GM11168 (cell line): ENCODE results near the gene PXN.
"Not testable (repeated sequence)": the region's sequence is repeated elsewhere in the genome, so short reads cannot be mapped to it uniquely, and the experiment has no call there.

Experiments
- in situ Hi-C: fragments of 300-500 bp; cut with MboI; formaldehyde crosslinking; loops from one replicate; pipeline ENCODE4 v1.12.0; 2022; ENCODE audit warnings: low sequenced_read_pairs; ENCODE audit not compliant: unreplicated experiment

The PXN gene

DNA sequence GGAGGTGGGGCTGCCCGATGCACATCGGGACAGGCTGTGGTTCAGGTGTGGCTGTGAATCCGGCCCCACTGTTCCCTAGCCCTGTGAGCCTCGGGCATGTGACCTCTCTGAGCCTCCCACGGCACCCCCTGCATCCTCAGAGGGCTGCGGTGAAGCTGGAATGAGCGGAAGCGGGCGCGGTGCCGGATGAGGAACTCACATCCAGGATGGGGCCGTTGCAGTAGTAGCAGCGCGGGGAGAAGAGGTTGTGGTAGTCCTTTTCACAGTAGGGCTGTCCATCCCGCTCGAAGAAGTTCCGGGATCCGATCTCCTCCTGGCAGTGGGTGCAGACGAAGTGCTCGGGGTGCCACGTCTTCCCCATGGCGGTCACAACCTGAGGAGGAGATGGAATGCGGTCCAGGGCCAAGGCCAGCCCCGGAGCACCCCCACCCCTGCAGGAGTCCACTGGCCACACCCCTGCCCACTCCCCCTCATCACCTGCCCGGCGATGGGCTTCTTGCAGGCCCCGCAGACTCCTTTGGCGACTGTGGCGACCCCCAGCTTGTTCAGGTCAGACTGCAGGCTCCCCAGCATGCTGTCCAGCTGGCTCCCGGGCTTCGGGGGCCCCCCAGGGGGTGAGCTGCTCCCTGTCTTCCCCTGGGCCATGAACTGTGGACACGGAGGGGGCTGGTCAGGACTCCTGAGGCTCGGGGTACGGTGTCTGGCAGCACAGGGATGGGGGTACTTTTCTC, 50.7 kb downstream of the PXN start:
- in situ Hi-C loops = no loop called here

DNA sequence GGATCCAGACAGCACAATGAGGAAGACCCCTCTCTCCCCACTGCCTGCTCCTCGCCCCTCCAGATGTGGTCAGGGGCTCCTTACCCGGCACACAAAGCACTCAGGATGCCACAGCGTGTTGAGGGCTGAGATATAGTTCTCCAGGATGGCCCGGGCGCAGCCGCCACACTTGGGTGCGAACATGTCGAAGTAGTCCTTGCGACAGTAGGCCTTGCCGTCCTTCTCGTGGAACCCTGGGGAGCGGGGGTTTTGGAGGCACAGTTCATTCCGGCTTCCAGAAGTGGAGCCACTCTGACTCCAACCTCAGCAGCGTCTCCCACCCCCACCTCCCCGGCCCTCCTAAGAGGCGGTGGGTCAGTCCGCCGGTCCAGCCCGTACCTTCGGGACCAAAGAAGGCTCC, 51.8 kb downstream of the PXN start:
- in situ Hi-C loops = no loop called here

DNA sequence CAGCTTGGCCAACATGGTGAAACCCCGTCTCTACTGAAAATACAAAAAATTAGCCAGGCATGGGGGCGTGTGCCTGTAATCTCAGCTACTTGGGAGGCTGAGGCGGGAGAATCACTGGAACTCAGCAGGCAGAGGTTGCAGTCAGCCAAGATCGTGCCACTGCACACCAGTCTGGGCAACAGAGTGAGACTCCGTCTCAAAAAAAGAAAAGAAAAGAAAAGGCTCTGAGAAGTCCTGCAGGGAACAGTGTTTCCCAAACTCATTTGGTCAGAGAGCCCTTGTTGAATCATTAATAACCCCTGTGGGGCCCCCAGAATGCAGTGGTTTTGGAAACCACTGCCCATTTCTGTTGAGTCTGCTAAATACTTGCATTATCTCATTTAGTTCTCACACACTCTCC, 52.3 kb downstream of the PXN start:
- in situ Hi-C loops = not testable (repeated sequence)

DNA sequence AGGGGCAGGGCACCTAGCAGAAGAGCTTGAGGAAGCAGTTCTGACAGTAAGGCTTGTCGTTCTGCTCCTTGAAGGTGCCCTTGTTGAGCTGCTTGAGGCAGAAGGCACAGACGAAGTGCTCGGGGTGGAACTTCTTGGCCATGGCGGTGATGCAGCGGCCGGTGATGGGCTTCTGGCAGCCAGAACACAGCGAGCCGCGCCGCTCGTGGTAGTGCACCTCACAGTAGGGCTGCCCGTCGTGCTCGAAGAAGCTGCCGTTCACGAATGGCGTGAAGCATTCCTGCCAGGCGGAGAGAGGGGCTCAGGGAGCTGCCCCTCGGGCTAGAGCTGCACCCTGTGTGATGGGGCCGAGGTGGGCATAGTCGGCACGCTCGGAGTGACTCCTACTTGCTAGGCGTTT, 53.2 kb downstream of the PXN start:
- in situ Hi-C loops = no loop called here

DNA sequence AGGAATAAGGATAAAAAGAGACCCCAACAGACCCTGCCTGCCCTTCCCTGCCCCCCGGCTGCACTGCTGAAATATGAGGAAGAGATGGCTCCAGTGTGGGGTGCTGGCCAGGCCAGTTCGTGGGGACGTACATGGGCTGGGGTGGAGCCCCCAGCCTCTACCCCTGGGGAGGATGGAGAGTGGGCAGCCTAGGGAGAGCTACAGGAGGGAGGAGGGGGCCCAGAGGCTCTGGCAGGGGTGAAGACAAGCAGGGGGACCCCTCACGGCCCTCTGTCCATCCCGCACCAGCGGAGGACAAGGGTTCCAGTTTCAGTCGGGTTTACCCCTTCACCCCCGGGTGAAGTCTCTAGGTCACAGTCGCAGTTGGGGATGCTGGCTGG, 53.6 kb downstream of the PXN start:
- in situ Hi-C loops = no loop called here

DNA sequence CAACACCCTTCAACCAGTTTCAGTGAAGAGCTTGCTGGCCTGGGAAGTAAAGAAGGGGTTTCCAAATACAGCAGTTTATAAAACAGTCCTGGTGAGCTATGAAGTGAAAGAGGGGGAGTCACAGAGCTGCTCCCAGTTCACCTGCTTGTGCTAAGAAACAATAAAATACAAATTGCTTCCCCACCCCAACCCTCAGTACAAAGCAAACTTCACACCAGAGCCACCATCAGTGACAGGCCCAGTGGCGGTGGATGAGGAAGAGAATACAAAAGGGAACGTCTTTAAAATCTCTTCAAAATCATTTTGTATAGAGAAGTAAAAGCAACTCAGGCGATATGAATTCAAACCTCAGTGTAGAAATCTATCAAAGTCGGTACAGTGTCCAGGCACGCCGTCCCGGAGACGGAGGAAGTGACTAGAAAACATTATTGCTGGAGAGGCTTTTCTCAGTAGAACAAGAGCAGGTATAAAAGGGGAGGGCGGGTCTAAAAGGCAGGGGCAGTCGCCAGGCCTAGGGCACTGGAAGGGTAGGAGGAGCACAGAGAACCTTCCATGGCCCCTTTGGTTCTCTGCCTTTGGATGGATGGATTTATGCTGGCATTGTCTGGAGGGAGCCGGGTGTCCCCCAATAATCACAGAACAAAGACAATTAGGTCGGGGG, 54.2 kb downstream of the PXN start:
- in situ Hi-C loops = no loop called here

DNA sequence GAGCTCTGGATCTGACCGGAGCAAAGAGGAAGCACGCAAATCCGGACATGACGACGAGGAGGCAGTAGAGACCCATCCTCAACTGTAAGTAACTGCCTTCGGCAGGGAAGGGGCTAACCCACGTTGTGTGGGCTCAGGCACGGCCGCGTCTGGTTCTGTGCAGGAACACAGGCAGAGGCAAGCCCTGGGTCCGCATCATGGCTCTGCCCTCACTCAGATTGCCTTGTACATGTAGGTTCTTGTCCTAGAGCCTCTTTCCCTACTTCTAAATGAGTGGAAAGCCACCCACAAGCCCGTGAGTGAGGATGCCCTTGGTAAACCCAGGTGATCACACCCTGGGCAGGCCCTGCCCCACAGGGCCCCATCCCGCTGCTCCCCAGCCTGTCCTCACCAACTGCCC, 55.7 kb downstream of the PXN start:
- in situ Hi-C loops = no loop called here

DNA sequence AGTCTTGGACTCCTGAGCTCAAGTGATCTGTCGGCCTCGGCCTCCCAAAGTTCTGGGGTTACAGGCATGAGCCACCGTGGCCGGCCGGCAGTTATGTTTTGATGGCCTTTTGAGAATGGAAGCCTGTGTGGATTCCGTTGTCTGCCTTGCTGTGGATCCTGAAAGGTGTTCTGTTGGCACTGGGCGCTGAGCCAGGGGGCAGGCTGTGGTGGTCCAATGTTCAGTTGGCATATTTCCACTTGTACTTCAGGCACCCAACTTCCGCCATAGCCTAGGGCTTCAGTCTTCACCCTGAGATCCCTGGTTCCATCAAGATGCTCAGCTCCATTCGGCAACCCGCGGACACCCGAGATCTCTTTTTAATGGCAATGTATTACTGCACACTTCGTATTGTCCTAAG, 58.3 kb downstream of the PXN start:
- in situ Hi-C loops = no loop called here

DNA sequence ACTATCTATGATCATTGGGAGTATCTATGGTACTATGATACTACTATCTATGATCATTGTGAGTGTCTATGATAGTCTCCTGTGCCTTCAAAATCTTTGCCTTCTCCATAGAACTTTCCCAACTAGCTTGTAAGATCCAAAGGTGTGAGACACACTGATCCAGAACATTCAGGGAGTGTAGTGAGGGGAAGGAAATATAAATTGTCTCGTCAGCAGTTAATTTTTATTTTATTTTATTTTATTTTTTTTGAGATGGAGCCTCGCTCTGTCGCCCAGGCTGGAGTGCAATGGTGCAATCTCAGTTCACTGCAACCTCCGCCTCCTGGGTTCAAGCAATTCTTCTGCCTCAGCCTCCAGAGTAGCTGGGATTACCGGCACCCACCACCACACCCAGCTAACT, 58.7 kb downstream of the PXN start:
- in situ Hi-C loops = not testable (repeated sequence)

DNA sequence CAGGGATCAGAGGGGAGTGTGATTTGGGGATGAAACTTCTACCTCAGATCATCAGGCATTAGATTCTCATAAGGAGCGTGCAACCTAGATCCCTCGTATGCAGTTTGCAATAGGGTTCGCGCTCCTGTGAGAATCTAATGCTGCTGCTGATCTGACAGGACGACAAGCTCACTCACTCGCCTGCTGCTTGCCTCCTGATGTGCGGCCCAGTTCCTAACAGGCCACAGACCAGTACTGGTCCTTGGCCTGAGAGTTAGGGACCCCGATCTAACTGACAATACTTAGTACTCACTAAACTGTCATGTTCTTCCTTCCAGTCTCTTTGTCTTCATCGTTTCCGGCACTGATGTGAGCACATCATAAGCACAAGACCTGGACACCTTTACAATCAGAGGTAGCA, 59.3 kb downstream of the PXN start:
- in situ Hi-C loops = no loop called here

DNA sequence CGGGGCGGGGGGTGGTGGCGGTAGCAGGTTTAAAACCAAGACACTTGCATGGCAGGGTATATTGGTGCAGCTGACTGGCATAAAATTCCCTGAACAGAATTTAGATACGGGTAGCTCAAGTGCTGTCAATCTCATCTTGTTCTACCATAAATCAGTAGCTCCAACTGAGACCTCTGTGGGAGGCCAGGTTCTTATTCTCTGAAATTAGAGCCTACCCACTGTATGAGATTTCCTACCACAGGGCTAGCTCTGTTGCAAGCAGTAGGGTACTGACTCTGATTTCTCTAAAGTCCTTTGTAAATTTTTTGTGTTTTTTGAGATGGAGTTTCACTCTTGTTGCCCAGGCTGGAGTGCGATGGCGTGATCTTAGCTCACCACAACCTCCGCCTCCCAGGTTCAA, 61.4 kb downstream of the PXN start:
- in situ Hi-C loops = no loop called here

DNA sequence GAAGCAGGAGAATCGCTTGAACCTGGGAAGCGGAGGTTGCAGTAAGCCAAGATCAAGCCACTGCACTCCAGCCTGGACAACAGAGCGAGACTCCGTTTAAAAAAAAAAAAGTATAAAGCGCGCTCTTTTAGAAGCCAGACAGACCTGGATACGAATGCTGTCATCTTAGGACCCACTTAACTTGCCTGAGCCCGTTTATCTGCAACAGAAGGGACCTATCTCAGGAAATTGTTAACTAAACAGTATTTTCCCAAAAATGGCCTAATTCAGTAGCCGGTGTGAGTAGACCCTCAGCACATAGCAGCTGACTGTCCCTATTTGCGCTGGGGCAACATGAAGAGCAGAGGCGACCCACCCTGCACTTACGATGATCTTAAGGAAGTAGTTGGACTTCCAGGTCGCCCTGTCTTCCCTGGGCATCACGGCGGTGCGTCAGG, 65.1 kb downstream of the PXN start:
- in situ Hi-C loops = no loop called here

DNA sequence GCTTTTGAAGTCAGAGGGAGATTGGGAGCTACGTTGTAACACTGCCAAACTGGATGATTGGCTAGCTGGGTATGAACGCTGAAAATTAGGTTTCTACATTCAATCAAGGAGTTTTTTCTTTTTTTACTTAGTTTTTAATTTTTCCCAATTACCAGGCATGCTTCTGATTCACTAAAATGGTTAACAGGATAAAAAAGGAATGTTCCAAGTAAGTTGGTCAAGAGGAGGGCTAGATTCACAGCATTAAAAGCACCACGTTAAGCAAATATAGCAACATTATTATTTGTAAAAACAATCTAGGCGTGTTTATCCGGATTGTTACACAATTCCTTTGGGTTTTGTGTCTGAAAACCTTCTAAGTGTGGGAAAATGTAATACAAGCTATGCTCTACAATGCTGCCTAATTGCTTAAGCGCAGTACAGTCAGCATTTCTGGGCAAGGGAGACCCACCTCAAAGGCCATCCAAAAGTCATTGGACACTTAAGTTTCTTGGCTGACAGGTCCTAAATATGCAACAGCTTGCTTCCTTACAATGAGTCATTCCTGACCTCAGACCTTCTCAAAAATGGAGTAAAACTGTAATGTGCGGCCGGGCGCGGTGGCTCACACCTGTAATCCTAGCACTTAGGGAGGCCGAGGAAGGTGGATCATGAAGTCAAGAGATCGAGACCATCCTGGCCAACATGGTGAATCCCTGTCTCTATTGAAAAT, 65.8 kb downstream of the PXN start:
- in situ Hi-C loops = no loop called here

DNA sequence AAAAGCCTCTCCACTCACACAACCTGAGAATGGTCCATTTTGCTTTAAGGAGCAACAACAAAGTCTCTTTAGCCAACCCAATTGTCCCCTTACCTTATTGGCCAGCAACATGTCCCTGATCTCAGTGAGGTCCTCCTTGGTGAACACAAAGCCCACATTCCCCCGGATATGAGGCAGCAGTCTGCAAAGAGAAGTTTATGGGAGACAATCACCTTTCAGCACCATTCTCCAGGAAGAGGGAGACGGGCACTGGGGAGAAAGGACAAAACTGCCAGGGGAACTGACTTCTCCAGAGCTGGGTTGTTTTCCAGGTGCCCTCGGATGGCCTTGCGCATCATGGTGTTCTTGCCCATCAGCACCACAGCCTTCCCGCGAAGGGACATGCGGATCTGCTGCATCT, 66.5 kb downstream of the PXN start:
- in situ Hi-C loops = no loop called here

DNA sequence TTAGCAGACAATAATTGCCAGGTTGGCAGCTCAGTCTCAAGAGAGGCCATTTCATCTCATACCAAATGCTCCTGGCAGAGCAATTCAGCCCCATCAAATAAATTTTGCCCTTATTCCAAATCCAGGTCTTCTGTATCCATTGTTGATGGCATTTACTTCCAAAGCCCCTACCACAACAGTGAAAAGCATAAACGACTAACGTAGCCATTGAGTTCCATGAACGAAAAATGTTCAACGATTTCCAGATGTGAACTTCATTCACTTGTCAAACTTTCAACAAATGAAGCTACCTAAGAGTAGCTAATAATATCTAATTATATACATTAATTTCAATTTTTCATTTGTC, 68.0 kb downstream of the PXN start:
- in situ Hi-C loops = no loop called here

DNA sequence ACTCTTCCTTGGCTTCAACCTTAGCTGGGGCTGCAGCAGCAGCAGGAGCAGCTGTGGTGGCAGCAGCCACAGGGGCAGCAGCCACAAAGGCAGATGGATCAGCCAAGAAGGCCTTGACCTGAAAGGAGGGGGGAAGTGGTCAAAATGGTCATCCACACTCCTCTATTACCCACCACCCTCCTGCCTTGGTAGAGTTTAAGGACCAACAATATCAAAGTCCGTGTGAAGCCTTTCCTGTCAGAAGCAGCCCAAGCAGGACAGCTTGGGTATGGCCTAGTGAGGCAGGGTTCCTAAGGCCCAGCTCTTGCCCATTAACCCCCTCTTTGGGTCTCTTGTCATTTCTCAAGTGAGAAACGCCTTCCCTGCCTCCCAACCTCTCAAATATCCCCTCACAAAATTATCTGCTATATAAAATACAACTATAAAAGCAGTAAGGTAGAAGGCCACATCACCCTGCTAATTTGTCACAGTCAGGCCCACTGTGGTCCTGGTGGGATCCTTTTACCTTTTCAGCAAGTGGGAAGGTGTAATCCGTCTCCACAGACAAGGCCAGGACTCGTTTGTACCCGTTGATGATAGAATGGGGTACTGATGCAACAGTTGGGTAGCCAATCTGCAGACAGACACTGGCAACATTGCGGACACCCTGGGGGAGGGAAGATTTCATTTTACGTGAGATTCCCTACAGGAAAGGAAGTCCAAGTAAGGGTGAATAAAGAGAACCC, 68.6 kb downstream of the PXN start:
- in situ Hi-C loops = not testable (repeated sequence)

DNA sequence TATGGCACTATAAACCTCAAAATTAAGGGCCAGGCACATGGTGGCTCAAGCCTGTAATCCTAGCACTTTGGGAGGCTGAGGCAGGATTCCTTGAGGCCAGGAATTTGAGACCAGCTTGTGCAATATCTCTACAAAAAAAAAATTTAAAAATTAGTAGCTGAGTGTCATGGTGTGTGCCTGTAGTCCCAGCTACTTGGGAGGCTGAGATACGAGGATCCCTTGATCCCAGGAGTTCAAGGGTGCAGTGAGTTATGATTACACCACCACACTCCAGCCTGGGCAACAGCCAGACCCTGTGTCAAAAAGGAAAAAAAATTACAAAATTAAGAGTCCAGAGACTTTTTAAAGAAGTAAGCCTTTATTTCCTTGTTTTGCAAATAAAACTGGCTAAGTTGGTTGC, 69.2 kb downstream of the PXN start:
- in situ Hi-C loops = no loop called here

DNA sequence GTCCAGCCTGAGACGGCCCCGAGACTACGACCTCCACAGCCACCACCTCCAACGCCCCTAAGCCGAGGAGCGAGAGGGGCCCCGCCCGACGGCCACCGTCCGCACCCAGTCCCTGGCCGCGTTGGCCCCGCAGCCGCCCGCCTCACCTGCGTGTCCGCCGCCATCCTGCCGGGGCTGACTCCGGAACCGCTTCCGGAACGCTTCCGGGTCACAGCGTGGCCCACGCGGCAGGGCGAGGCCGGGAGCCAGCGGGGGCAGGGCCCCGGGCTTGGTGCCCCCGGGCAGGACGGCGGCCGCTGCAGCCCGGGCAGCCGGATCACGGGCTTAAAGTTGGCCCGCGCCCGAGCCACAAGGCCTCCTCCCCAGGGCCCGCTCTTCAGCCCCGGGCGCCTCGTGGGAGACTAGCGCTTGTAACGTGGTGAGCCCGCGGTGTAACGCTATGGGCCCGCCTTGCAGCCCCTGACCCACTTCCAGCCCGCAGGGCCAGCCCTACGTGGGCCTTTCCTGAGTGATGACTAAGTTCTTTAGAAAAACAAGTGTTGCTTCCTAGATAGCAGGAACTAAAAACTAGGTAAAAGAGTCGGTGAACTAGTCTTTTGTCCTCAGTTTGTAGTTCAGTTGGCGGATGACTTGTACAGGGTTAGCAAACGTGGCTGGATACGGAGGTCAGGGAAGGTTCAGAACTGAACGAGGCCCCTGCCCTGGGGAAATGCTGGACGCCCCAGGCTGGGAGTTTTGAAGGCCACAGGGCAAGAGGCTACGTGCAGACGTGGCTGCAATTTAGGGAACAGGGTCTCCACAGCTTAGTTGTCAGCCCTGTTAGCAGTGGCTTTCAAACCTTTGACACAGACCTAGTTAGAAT, 70.8 kb downstream of the PXN start, which contains the start of gene GCN1:
GCN1 (minus strand) TSS at position 182 of the 862 bp plus-strand sequence; CDS start at position 164, 18 bp downstream.
- in situ Hi-C loops = no loop called here

DNA sequence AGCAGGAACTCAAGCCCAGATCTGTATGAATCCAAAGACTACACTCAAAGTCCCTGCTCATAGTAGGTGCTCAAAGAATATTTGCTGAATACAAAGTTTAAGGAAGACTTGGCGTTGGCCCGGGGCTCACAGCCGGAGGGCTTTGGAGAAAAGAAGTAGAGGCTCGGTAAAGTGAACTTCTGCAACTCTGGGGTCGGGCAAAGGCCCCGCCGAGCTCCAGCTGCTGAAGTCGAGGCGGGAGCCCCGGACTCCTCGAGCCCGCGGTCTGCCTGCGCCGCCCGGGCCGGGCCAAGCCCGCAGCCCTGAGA, 71.3 kb downstream of the PXN start:
- in situ Hi-C loops = no loop called here

DNA sequence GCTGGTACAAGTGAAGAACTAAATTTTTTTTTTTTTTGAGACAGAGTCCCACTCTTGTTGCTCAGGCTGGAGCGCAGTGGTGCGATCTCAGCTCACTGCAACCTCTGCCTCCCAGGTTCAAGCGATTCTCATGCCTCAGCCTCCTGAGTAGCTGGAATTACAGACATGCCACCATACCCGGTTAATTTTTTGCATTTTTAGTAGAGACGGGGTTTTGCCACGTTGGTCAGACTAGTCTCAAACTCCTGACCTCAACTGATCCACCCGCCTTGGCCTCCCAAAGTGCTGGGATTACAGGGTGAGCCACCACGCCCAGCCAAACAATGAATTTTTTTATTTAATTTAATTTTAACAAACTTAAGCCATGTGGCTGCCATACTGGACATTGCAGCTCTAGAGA, 72.2 kb downstream of the PXN start:
- in situ Hi-C loops = not testable (repeated sequence)
